Neural cell (in vitro differentiated cells): ENCODE measurements around the gene CUBN.

Experiments
- CTCF ChIP-seq: fragments of 450-650 bp; IDR thresholded peaks from 2 replicates; pipeline ENCODE4 v1.5.1; 2014; ENCODE audit warnings: antibody characterized with exemption, mild to moderate bottlenecking, moderate library complexity; ENCODE audit not compliant: poor library complexity, severe bottlenecking
- EP300 ChIP-seq: fragments of 450-650 bp; conservative IDR thresholded peaks from 2 replicates; pipeline ENCODE4 v1.6.1; 2014; ENCODE audit warnings: antibody characterized with exemption, mild to moderate bottlenecking, moderate library complexity; ENCODE audit not compliant: poor library complexity, severe bottlenecking
- MXI1 ChIP-seq: fragments of 450-650 bp; conservative IDR thresholded peaks from 2 replicates; pipeline ENCODE4 v1.6.1; 2014; ENCODE audit warnings: antibody characterized with exemption, mild to moderate bottlenecking; ENCODE audit not compliant: poor library complexity, severe bottlenecking
- POLR2AphosphoS5 ChIP-seq: IDR thresholded peaks from 2 replicates; pipeline ENCODE4 v1.6.1; 2012
- RAD21 ChIP-seq: fragments of 450-650 bp; conservative IDR thresholded peaks from 2 replicates; pipeline ENCODE4 v1.6.1; 2014; ENCODE audit warnings: antibody characterized with exemption, mild to moderate bottlenecking, moderate library complexity

- TF ChIP-seq CTCF, result no peak
- TF ChIP-seq RAD21, result no peak
- TF ChIP-seq EP300, result no peak
- no peak for TF ChIP-seq MXI1
- no peak for TF ChIP-seq POLR2AphosphoS5
These were observed 5.2 kb upstream of the CUBN start for GRCh38 chr10:17134737-17135260.
